Brain microvascular endothelial cell (primary cell): ENCODE data around the gene COL9A3.

Experiments
- DNase-seq: peaks from one replicate; pipeline ENCODE4 v3.0.0-alpha.2; 2020
- H3K27ac ChIP-seq: fragments of 250-450 bp; sonication (Bioruptor Pico); 2 replicates; pipeline ENCODE4 v1.5.1; 2020; ENCODE audit warnings: mild to moderate bottlenecking, moderate library complexity
- H3K27me3 ChIP-seq: fragments of 250-450 bp; sonication (Bioruptor Pico); replicated peaks from 2 replicates; pipeline ENCODE4 v1.5.1; 2020; ENCODE audit warnings: mild to moderate bottlenecking
- H3K36me3 ChIP-seq: fragments of 250-450 bp; sonication (Bioruptor Pico); replicated peaks from 2 replicates; pipeline ENCODE4 v1.5.1; 2020; ENCODE audit warnings: mild to moderate bottlenecking
- H3K4me3 ChIP-seq: 2 replicates; pipeline ENCODE4 v1.5.1; 2011; ENCODE audit warnings: low read depth, mild to moderate bottlenecking, control low read depth, low read length, moderate library complexity
- CTCF ChIP-seq: IDR thresholded peaks from 2 replicates; pipeline ENCODE4 v1.5.1; 2011; ENCODE audit warnings: low read depth, mild to moderate bottlenecking, moderate library complexity, low read length, control low read depth, inconsistent platforms; ENCODE audit errors: missing control alignments
- in situ Hi-C: cut with HindIII; loops from 2 replicates; pipeline ENCODE4 v1.10.0; 2017; ENCODE audit warnings: low sequenced_read_pairs, low pct_ligation_motif_present

COL9A3 gene

GRCh38 chr20:62773845-62774714 lies 42.8 kb upstream of the COL9A3 start:
- DNase-seq = no peak
- H3K27me3 ChIP-seq = no peaks in the 10 kb centered on the region
- H3K4me3 ChIP-seq = no peak overlapping the region
- no peaks in the 10 kb centered on the region for H3K36me3 ChIP-seq
- in situ Hi-C loops = no loop called here
- no peak for TF ChIP-seq CTCF
- no peak overlapping the region for H3K27ac ChIP-seq

DNA sequence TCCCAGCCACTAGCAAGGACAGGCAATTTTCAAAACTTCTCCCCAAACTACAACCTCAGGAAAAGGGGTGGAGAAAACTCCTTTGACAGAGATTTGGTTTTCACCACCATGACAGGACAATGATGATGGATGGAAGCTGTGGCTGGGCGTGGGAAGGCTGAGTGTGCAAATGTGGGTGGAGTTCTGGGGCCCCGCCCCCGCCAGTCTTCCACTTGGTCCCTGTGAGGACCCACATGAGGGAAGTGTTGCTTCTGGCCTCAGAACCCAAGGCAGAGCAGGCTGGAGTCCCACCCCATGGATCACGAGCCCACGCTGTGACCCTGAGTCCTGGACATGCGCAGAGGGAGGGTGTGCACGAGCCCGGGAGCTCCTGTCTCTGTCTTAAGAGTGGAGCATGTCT lies 42.1 kb upstream of the COL9A3 start:
- Histone ChIP-seq H3K36me3 (no peaks in the 10 kb centered on the region), H3K4me3 (no peak overlapping the region), H3K27me3 (no peaks in the 10 kb centered on the region), H3K27ac (no peak overlapping the region)
- TF ChIP-seq CTCF = no peak
- in situ Hi-C loops = no loop called here
- DNase-seq = no peak

DNA sequence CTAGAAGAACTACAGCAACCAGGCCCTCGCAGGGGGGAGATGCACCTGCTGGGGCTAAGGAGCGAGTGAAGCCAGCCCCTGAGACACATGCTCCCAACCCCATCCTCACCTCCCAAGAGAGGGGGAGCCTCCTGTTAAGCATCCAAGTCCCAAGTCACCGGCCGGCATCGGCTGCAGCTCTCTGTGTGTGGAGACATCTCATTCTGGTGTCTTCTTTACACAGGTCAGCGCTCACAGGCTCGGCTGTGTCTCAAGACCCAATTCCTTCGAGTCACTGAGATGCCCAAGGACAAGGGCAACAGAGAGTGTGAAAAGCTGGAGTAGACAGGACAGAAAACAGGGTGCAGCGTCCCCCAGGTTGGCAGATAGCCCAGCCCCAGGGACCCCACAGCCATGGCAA lies 41.6 kb upstream of the COL9A3 start:
- no peak for TF ChIP-seq CTCF
- H3K36me3 ChIP-seq = no peaks in the 10 kb centered on the region
- no peaks in the 10 kb centered on the region for H3K27me3 ChIP-seq
- in situ Hi-C loops = no loop called here
- no peak overlapping the region for H3K4me3 ChIP-seq
- no peak overlapping the region for H3K27ac ChIP-seq
- DNase-seq = no peak

DNA sequence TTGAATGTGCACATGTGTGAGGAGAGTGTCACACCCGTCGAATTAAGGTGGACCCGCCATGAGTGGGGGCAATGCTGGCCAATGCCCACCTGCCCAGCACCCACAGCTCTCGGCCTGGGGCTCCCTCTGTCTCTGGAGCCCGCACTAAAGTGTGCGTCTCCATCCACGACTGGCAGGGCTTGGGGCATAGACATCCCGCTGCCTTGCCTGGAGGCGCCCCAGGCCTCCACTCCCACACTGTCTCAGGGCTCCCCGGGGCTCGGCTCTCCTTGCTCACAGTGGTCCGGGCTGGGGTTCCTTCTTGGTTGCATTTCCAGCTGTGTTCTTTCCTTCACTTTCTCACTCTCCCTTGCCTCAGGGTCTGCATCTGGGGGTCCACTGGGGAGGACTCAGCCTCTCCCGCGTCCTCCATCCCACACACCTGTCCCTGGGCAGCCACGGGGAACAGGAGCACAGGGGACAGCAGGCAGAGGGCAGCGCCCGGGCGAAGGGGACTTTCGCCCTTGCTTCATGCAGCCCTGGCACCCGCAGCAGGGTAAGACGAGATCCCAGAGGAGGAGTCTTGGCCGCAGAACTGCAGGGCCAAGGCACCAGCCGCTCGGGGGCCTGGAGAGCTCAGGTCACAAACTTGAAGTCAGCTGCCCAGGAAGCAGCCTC lies 40.7 kb upstream of the COL9A3 start:
- Histone ChIP-seq H3K36me3 (no peaks in the 10 kb centered on the region), H3K4me3 (no peak overlapping the region), H3K27ac (no peak overlapping the region), H3K27me3 (no peaks in the 10 kb centered on the region)
- DNase-seq = no peak
- TF ChIP-seq CTCF = no peak
- in situ Hi-C loops = no loop called here

DNA sequence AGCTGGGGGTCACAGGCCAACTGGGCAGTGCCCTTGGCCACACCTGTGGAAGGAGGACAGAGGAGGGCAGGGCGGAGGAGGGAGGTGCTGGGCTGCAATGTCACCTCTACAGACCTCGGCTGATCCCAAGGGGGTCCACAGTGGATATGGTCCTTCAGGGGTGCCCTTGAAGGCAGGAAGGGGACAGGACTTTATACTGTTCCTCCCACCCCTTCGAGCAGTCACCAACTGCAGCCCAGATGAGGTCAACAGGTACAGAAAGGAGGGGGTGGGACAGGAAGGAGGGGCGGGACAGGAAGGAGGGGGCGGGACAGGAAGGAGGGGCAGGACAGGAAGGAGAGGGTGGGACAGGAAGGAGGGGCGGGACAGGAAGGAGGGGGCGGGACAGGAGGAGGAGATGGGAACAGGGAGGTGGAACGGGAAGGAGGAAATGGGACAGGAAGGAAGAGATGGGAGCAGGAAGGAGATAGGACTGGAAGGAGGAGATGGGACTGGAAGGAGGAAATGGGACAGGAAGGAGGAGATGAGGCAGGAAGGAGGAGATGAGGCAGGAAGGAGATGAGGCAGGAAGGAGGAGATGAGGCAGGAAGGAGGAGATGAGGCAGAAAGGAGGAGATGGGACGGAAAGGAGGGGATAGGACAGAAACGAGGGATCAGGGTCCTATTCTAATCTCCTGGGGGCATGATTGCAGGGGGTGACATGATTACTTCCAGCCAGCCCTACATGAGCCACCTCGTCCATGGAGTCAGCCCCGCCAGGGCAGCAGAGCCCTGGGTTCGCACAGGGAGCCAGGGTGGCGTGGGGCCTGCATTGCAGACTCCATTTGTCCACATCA lies 39.9 kb upstream of the COL9A3 start:
- DNase-seq = no peak
- no peaks in the 10 kb centered on the region for H3K27me3 ChIP-seq
- H3K4me3 ChIP-seq = no peak overlapping the region
- no peak overlapping the region for H3K27ac ChIP-seq
- in situ Hi-C loops = no loop called here
- TF ChIP-seq CTCF = no peak
- no peaks in the 10 kb centered on the region for H3K36me3 ChIP-seq
